HG03097 (cell line): ENCODE measurements around the gene ZNF831.

Source experiments
- ATAC-seq: cut with Tn5 transposase; IDR thresholded peaks from one replicate; pipeline ENCODE4 v1.9.1; 2021; ENCODE audit not compliant: unreplicated experiment, low FRiP score

Gene ZNF831

GRCh38 chr20:59163631-59164530, at the start of gene ZNF831:
Gene ZNF831, plus strand, starts transcription at chr20:59163821. Its CDS starts 27,199 bp downstream, at chr20:59191020.
- no peak for ATAC-seq

- ATAC-seq: no peak
Observed at GRCh38 chr20:59117526-59117925, 46.1 kb upstream of the ZNF831 start.

GRCh38 chr20:59118855-59119254, 44.8 kb upstream of the ZNF831 start:
- ATAC-seq: no peak

GRCh38 chr20:59120491-59120890, 43.1 kb upstream of the ZNF831 start:
- no peak for ATAC-seq

GRCh38 chr20:59120919-59121318, 42.7 kb upstream of the ZNF831 start:
- ATAC-seq: no peak

GRCh38 chr20:59121714-59122565, 41.7 kb upstream of the ZNF831 start:
- no peak for ATAC-seq

GRCh38 chr20:59122566-59122919, 41.1 kb upstream of the ZNF831 start:
- ATAC-seq: no peak

- ATAC-seq: no peak
Observed at GRCh38 chr20:59123011-59123677, 40.5 kb upstream of the ZNF831 start.

- ATAC-seq: no peak
Observed at GRCh38 chr20:59123678-59124255, 39.9 kb upstream of the ZNF831 start.

- no peak for ATAC-seq
Observed at GRCh38 chr20:59124296-59125029, 39.2 kb upstream of the ZNF831 start.

- ATAC-seq: no peak
Observed at GRCh38 chr20:59125332-59125731, 38.3 kb upstream of the ZNF831 start.

GRCh38 chr20:59125836-59126235, 37.8 kb upstream of the ZNF831 start:
- no peak for ATAC-seq

- ATAC-seq: no peak
Observed at GRCh38 chr20:59127839-59128238, 35.8 kb upstream of the ZNF831 start.

GRCh38 chr20:59131551-59132285, 31.9 kb upstream of the ZNF831 start:
- ATAC-seq: no peak

- no peak for ATAC-seq
Observed at GRCh38 chr20:59134182-59134581, 29.4 kb upstream of the ZNF831 start.

- ATAC-seq: no peak
Observed at GRCh38 chr20:59135093-59135492, 28.5 kb upstream of the ZNF831 start.

GRCh38 chr20:59136027-59136426, 27.6 kb upstream of the ZNF831 start:
- no peak for ATAC-seq

GRCh38 chr20:59137532-59137931, 26.1 kb upstream of the ZNF831 start:
- ATAC-seq: no peak

GRCh38 chr20:59138114-59138748, 25.4 kb upstream of the ZNF831 start:
- ATAC-seq: no peak
